Vagina (tissue), 2 donors: Measurements from ENCODE around the gene ERBB3.

Experiments used
- POLR2A ChIP-seq, 2 donors: fragments of 450-650 bp; IDR thresholded peaks; one replicate each; pipeline ENCODE4 v1.6.1; 2017; ENCODE audit warnings: antibody characterized with exemption in 2 of 2, mild to moderate bottlenecking in 2 of 2, moderate library complexity in 2 of 2
- TF ChIP-seq, protein P1 (sequence below), 3 experiments: fragments of 450-650 bp in 2 of 3; fragments of 200-600 bp in 1 of 3; sonication (generic) in 1 of 3; IDR thresholded peaks; one replicate each; pipeline ENCODE4 v1.5.1; 2017 to 2019; ENCODE audit warnings: antibody characterized with exemption in 3 of 3, mild to moderate bottlenecking in 2 of 3, moderate library complexity in 2 of 3

GRCh38 chr12:56074396-56074795 lies 5.6 kb upstream of the ERBB3 start:
- TF ChIP-seq, protein P1, sequence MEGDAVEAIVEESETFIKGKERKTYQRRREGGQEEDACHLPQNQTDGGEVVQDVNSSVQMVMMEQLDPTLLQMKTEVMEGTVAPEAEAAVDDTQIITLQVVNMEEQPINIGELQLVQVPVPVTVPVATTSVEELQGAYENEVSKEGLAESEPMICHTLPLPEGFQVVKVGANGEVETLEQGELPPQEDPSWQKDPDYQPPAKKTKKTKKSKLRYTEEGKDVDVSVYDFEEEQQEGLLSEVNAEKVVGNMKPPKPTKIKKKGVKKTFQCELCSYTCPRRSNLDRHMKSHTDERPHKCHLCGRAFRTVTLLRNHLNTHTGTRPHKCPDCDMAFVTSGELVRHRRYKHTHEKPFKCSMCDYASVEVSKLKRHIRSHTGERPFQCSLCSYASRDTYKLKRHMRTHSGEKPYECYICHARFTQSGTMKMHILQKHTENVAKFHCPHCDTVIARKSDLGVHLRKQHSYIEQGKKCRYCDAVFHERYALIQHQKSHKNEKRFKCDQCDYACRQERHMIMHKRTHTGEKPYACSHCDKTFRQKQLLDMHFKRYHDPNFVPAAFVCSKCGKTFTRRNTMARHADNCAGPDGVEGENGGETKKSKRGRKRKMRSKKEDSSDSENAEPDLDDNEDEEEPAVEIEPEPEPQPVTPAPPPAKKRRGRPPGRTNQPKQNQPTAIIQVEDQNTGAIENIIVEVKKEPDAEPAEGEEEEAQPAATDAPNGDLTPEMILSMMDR (IDR thresholded peaks at IDR 0.05), result no peak
- TF ChIP-seq POLR2A (IDR thresholded peaks at IDR 0.05), result no peak
